LNCaP clone FGC (cell line): ENCODE data around the gene PARD6G.

ENCODE experiments used
- DNase-seq: peaks from one replicate; pipeline ENCODE4 v3.0.0-alpha.2; 2011; ENCODE audit warnings: low read depth
- H3K4me3 ChIP-seq: 2 replicates; pipeline ENCODE4 v1.5.1; 2011; ENCODE audit warnings: mild to moderate bottlenecking, low read depth, low read length, control low read depth
- CTCF ChIP-seq: IDR thresholded peaks from 2 replicates; pipeline ENCODE4 v1.5.1; 2012; ENCODE audit warnings: mild to moderate bottlenecking; ENCODE audit not compliant: control insufficient read depth, insufficient read depth; ENCODE audit errors: extremely low read depth

Gene PARD6G

DNA sequence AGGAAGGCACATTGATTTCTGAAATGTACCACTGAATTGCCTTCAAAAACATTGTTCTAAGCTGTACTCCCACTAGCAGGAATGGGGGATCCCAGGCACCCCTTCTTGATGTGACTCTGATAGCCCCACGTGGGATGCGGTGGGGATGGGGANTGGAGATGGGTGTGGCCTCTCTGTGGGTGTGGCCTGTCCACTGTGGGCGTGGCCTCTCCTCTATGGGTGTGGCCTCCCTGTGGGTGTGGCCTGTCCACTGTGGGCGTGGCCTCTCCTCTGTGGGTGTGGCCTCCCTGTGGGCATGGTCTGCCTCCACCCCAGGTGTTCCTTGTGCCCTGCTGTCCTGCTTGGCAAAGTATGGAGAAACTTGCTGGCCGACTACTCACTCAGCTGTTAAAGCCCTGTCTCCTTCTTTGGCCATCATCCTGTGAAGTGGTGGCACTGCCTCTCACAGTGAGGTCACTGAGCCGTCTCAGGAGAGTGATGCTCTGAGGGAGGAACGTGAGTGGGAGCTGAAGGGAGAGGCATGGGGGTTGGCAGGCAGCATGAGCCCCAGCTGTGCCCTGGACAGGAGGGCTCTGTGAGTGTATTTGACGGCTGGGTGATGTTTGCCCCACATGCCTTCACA is 6.7 kb upstream of the PARD6G start:
- H3K4me3 ChIP-seq = no peak overlapping the region
- no peak for TF ChIP-seq CTCF
- DNase-seq = peak; percentile 34

DNA sequence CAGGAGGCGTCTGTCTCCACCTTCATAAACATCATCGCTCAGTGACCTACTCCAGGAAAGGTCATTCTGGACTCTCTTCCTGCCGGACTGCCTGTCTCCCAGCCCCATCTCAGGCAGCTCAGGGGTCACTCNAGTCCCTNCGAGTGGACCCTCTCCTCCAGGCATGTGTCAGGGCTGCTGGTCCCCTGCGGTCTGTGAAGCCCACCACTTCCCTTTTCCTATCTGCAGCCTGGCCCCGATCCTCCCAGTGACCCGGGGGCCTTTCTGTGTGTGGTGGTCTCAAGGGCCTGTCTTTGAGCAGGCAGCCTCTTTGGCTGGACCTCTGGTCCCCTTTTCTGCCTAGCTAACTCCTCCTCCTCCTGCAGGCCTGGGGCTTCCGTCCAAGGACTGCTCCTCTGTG is 5.9 kb upstream of the PARD6G start:
- no peak for TF ChIP-seq CTCF
- no peak overlapping the region for H3K4me3 ChIP-seq
- no peak for DNase-seq

DNA sequence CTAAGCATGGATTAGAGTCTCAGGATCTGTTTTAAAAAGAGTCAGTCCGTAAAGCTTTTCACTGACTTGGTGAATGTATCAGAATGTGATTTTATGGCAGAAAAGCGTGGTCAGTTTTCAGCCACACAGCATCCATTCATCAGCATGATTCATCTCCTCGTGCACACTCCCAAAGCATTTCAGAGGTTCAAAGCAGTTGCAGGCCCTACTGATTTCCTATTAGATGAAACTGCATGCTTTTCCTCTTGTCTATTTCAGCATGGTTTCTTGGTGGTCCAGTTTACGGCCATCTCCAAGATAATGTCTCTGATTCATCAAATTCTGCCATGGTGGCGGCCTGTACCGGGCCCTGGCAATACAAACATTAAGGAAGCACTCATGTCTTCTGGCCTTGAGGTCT is 4.8 kb upstream of the PARD6G start:
- DNase-seq = no peak
- no peak overlapping the region for H3K4me3 ChIP-seq
- TF ChIP-seq CTCF = no peak

DNA sequence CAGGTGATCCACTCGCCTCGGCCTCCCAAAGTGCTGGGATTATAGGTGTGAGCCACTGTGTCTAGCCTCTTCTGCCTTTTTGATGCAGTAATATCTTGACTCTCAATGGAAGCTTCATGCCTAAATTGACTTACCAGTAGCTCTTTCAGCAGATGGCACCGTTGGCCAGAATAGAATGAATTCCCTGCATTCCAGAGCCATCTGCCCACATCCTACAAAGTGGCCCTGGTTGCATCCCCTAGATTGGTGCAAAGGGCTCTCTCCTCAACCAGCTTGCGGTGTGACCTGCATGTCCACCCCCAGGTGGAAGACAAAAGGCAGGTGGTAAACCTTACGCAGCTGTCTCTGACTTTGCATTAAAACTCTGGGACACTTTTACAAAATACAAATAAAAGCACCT is 4.4 kb upstream of the PARD6G start:
- no peak overlapping the region for H3K4me3 ChIP-seq
- DNase-seq = no peak
- no peak for TF ChIP-seq CTCF

GRCh38 chr18:80250740-80251364 is 3.5 kb upstream of the PARD6G start:
- no peak for DNase-seq
- H3K4me3 ChIP-seq = no peak overlapping the region
- TF ChIP-seq CTCF = no peak

DNA sequence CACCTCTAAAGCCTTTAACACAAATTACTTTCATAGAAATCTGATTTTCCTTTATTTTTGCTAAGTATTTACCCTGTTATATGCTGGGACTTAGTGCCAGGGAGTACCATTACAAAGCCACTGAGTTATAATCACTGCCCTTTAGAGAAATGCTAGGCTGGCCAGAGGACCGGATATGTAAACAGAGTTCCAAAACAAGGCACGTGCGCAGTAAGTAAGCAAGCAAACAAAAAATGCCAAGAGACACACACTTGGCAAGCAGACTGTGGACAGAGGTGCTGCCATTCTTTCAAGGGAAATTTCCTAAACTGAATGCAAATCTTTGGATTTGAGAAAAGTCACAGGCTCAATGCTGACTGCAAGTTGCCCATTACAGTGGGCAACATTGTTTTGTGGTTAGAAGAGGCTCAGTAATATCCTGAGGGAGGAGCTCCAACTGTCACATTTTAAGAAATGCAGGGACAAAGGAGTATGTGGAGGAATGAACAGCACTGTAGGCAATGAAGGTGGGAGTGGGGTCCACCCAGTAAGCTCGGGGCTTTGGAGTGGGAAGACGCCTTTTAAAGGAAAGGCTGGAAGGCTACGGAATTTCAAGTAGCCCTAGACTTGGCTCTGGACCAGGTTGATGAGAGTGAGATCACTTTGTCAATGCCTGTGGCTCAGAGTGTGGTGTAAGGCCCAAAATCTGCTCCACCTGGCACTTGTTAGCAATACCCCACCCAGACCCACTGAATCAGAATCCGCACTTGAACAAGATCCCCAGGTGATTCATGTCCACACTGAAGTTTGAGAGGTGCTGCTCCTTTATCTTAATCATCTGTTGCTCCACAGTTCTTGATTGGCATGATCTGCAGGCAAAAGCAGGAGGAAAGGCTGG is 2.1 kb upstream of the PARD6G start:
- peak; percentile 73 for DNase-seq
- no peak for TF ChIP-seq CTCF
- H3K4me3 ChIP-seq = no peak overlapping the region
